NCI-H2107 treated with DMSO at 0.1 percent for 48 hours (cell line): ENCODE measurements around the gene GTF2B.
A peak's percentile ranks its signal among the peaks of the same experiment; 100 is the strongest.
"Not testable (repeated sequence)": the region's sequence is repeated elsewhere in the genome, so short reads cannot be mapped to it uniquely, and the experiment has no call there.

Source experiments
- DNase-seq: peaks from one replicate; lab custom pipeline; 2025; ENCODE audit not compliant: unreplicated experiment; lab: John Stamatoyannopoulos, UW

The GTF2B gene, protein sequence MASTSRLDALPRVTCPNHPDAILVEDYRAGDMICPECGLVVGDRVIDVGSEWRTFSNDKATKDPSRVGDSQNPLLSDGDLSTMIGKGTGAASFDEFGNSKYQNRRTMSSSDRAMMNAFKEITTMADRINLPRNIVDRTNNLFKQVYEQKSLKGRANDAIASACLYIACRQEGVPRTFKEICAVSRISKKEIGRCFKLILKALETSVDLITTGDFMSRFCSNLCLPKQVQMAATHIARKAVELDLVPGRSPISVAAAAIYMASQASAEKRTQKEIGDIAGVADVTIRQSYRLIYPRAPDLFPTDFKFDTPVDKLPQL

GRCh38 chr1:88891318-88891950, at the start of gene GTF2B:
TSS of gene GTF2B (minus strand) at chr1:88891567. CDS start at chr1:88891499, 68 bp downstream.
- peak; percentile 96 for DNase-seq

- not testable (repeated sequence) for DNase-seq
Measured at GRCh38 chr1:88938528-88938927, 47.2 kb upstream of the GTF2B start.

GRCh38 chr1:88936760-88937342, 45.5 kb upstream of the GTF2B start:
- no peak for DNase-seq

- no peak for DNase-seq
Measured at GRCh38 chr1:88936223-88936523, 44.8 kb upstream of the GTF2B start.

GRCh38 chr1:88935522-88936222, 44.3 kb upstream of the GTF2B start:
- DNase-seq: peak; percentile 97

DNA sequence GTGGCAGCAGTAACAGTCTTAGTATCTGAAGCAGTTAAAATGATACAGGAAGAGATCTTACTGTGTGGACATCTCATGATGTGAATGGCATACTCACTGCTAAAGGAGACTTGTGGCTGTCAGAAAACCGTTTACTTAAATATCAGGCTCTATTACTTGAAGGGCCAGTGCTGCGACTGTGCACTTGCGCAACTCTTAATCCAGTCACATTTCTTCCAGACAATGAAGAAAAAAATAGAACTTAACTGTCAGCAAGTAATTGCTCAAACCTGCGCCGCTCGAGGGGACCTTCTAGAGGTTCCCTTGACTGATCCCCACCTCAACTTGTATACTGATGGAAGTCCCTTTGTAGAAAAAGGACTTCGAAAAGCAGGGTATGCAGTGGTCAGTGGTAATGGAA, 38.8 kb upstream of the GTF2B start:
- DNase-seq: not testable (repeated sequence)

DNA sequence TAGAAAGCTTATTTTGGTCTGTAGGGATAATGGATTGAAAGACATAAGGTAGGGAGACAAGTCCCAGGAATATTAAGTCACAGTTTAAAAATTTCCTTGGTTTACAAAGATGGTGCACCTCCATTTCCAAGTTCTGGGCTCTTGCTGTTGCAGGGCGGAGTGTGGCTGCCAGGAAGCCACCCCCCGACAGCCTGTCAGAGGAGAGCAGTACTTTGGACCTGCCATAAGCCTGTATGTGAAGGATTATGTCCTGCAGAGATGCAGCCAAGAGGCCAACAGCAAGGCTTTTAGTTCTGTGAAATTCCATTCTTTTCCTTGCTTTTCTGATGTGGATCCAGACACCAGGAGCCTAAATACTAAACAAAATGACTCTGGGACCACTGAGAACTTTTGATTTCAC, 31.9 kb upstream of the GTF2B start:
- DNase-seq: no peak

DNA sequence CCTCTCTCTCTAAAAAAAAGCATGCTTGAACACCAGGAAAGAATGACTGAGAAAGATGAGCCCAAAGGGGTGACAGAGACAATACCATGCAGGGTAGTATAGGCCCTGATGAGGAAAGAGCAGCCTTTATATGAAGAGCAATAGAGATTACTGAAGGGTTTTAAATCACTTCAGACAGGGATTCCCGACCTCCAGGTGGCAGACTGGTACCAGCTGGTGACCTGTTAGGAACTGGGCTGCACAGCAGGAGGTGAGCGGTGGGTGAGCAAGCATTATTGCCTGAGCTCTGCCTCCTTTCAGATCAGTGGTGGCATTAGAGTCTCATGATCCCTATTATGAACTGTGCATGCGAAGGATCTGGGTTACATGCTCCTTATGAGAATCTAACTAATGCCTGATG, 30.8 kb upstream of the GTF2B start:
- DNase-seq: no peak

DNA sequence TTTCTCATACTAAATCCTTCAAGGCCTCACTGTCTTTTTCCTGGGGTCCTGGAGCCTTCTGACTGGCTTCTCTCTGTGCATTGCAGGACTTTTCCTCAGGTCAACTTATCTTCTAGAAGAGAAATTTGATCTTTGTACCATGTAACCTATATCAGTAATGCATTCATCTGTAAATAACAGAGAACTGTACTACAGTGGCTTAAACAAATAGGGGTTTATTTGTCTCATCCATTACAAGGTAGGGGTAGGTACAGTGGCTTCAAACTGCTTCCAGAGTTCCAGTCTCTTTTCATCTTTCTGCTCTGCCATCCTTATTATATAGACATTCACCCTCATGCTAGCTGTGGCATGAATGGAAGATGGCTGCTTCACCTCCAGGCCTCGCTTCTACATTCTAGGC, 29.5 kb upstream of the GTF2B start:
- DNase-seq: no peak

DNA sequence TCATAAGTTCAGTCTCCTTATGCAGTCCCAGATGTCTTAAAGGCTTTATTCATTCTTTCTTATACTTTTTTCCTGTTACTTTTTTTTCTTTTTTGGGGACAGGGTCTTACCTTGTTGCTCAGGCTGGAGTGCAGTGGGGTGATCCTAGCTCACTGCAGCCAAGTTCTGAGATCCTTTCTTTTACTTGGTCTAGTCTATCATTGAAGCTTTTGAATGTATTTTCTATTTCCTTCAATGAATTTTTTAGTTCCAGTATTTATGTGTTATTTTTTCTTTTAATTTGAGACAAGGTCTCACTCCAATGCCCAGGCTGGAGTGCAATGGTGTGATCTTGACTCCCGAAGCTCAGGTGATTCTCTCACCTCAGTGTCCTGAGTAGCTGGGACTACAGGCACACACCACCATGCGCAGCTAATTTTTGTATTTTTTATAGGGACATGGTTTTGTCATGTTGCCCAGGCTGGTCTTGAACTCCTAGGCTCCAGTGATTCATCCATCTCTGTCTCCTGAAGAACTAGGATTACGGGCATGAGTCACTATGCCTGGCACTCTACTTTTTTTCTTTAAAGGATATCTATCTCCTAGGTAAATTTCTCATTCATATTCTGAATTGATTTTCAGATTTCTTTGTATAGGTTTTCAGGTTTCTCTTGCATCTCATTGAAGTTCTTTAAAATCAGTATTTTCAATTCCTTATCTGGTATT, 26.1 kb upstream of the GTF2B start:
- DNase-seq: no peak

DNA sequence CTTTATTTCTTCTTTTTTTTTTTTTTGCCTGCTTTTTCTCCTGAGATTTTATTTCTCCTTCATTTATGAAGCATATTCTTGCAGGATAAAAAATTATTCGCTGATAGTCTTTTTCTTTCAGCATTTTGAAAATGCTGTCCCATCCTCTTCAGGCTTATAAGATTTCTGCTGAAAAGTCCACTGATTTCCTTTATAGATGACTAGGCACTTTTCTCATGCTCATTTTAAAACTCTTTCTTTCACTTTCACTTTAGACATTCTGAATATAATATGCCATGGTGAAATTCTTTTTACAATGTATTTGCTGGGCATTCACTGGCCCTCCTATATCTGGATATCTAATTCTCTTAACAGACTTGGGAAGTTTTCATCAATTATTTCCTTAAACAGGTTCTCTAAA, 25.5 kb upstream of the GTF2B start:
- no peak for DNase-seq

DNA sequence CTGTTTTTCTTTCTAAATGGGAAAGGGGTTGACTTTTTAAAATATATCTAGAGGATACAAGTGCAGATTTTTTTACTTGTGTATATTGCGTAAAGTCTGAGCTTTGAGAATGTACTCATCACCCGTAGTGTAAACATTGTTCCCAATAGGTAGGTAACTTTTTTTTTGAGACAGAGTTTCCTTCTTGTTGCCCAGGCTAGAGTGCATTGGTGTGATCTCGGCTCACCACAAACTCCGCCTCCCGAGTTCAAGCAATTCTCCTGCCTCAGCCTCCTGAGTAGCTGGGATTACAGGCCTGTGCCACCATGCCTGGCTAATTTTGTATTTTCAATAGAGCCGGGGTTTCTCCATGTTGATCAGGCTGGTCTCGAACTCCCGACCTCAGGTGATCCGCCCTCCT, 20.4 kb upstream of the GTF2B start:
- not testable (repeated sequence) for DNase-seq

DNA sequence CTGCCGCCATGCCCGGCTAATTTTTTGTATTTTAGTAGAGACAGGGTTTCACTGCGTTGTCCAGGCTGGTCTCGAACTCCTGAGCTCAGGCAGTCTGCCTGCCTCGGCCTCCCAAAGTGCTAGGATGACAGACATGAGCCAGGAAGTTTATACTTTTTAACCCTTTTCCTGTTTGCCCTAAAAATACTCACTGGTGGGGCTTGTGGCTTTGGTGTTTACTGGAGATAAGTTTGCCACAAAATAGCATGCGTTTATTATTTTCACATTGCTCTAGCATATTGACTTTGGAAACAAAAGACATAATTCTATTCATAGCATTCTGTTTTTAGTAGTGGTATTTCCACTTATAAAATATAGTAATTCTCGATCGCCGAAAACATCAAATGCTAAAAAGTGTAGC, 19.8 kb upstream of the GTF2B start:
- no peak for DNase-seq

DNA sequence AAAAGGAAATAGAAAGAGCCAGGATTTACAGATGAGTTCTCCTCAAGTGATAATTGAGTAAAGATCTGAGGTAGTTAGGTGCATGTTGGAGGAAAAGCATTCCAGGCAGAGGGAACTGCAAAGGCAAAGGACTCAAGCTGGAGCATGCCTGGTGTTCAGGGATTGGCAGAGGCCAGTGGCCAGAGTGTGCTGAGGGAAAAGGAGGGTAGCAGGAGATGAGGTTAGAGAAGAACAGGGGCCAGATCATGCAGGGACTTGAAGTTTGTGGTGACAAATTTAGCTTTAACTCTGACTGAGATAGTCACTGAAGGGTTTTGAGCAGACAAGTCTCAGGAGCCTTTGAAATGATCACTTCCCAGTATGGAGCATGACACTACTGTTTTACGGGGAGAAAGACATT, 19.0 kb upstream of the GTF2B start:
- no peak for DNase-seq

DNA sequence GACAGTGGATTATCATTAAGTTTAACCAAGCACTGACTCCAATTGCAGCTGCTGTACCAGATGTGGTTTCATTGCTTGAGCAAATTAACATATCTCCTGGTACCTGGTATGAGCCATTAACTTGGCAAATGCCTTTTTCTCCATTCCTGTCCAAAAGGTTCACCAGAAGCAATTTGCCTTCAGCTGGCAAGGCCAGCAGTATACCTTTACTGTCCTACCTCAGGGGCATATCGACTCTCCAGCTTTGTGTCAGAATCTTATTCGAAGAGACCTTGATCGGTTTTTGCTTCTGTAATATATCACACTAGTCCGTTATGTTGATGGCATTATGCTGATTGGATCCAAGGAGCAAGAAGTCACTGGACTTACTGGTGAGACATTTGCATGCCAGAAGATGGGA, 9.5 kb upstream of the GTF2B start:
- no peak for DNase-seq

GRCh38 chr1:88897070-88897730, 5.8 kb upstream of the GTF2B start:
- no peak for DNase-seq

GRCh38 chr1:88892357-88892877, 1.1 kb upstream of the GTF2B start:
- peak; percentile 75 for DNase-seq

DNA sequence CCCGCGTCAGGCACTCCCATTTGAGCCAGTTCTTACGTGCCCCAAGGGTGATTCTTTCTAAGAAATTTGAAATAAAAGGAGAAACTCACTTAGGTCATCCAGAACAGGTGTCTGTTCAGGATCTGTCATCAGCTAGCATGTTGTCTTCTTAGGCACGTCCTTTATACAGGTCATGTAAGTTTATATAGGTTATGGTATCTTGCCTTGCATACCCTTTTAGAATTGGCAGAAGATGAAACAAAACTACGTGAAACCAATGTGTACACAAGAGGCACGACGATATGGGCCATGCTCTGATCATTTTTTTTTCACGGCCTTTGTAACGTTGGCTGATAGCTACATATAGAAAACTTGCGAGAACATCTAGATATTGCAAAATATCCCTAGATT, 579 bp upstream of the GTF2B start:
- DNase-seq: no peak

- peak; percentile 8 for DNase-seq
Measured at GRCh38 chr1:88890791-88891317, 513 bp downstream of the GTF2B start.

DNA sequence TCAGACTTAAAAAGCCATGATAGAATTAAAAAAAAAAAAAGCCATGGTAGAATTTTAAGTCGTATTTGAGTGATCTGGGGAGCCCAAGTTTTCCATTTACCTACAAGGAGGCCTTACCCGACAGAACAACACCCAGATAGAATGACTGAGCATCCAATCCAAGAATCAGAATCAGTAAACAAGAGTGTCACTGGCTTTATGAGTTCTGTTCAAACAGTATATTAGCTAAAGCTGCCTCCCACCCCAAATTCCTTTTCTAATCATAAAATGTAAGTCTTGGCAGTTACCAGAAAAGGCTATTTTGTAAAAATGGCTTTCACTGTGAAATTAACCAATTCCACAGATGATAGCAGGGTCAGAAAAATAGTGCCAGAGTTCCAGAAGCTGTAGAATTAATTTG, 1.2 kb downstream of the GTF2B start:
- no peak for DNase-seq
